ENCODE results near the gene ACOT7.

The ACOT7 gene

GRCh38 chr1:6361124-6361775 lies 32.3 kb downstream of the ACOT7 start:
- Mint-ChIP-seq H3K4me1 (peaks cover 58% of the 10 kb centered on the region), H3K27ac (peak overlapping the region; percentile 97), H3K9me3 (no peaks in the 10 kb centered on the region), H3K4me3 (no peak overlapping the region), H3K36me3 (peaks cover 13% of the 10 kb centered on the region)
- DNase-seq (ENCODE audit: low spot score in 2 of 2) = no peak
- no peak for ATAC-seq

GRCh38 chr1:6360517-6361070 lies 33.0 kb downstream of the ACOT7 start:
- Mint-ChIP-seq H3K36me3 (peaks cover 13% of the 10 kb centered on the region), H3K9me3 (no peaks in the 10 kb centered on the region), H3K4me3 (no peak overlapping the region), H3K27ac (peak overlapping the region; percentile 97), H3K4me1 (peaks cover 58% of the 10 kb centered on the region)
- DNase-seq (ENCODE audit: low spot score in 2 of 2) (no peak), ATAC-seq (no peak)

GRCh38 chr1:6360117-6360496 lies 33.5 kb downstream of the ACOT7 start:
- no peaks in the 10 kb centered on the region for H3K9me3 Mint-ChIP-seq
- DNase-seq (ENCODE audit: low spot score in 2 of 2) = no peak
- H3K27ac Mint-ChIP-seq = peak overlapping the region; percentile 97
- H3K4me3 Mint-ChIP-seq = peak overlapping the region; percentile 71
- H3K36me3 Mint-ChIP-seq = peaks cover 13% of the 10 kb centered on the region
- peaks cover 58% of the 10 kb centered on the region for H3K4me1 Mint-ChIP-seq
- ATAC-seq = no peak

GRCh38 chr1:6359216-6360116 lies 34.1 kb downstream of the ACOT7 start:
- Mint-ChIP-seq H3K4me1 (peaks cover 57% of the 10 kb centered on the region), H3K9me3 (no peaks in the 10 kb centered on the region), H3K27ac (peak overlapping the region; percentile 97), H3K4me3 (peak overlapping the region; percentile 71), H3K36me3 (peaks cover 13% of the 10 kb centered on the region)
- DNase-seq (ENCODE audit: low spot score in 2 of 2) = peak; percentile 21 to 78
- ATAC-seq = peak; percentile 71

GRCh38 chr1:6358757-6359201 lies 34.8 kb downstream of the ACOT7 start:
- peak overlapping the region; percentile 71 for H3K4me3 Mint-ChIP-seq
- peaks cover 53% of the 10 kb centered on the region for H3K4me1 Mint-ChIP-seq
- H3K27ac Mint-ChIP-seq = peak overlapping the region; percentile 97
- H3K9me3 Mint-ChIP-seq = no peaks in the 10 kb centered on the region
- DNase-seq (ENCODE audit: low spot score in 2 of 2) (peak in 1 of 2 donors; percentile 72), ATAC-seq (peak; percentile 73)
- peaks cover 11% of the 10 kb centered on the region for H3K36me3 Mint-ChIP-seq

- Mint-ChIP-seq H3K4me1 (peaks cover 47% of the 10 kb centered on the region), H3K27ac (peak overlapping the region; percentile 97), H3K4me3 (peak overlapping the region; percentile 71), H3K36me3 (peaks cover 6% of the 10 kb centered on the region), H3K9me3 (no peaks in the 10 kb centered on the region)
- DNase-seq (ENCODE audit: low spot score in 2 of 2) (peak in 1 of 2 donors; percentile 52), ATAC-seq (peak; percentile 38)
Observed at GRCh38 chr1:6358144-6358624, 35.4 kb downstream of the ACOT7 start.

- no peak for DNase-seq (ENCODE audit: low spot score in 2 of 2)
- H3K36me3 Mint-ChIP-seq = peaks cover 6% of the 10 kb centered on the region
- H3K4me1 Mint-ChIP-seq = peaks cover 47% of the 10 kb centered on the region
- H3K9me3 Mint-ChIP-seq = no peaks in the 10 kb centered on the region
- peak overlapping the region; percentile 71 for H3K4me3 Mint-ChIP-seq
- peak overlapping the region; percentile 97 for H3K27ac Mint-ChIP-seq
- ATAC-seq = no peak
Observed at GRCh38 chr1:6357243-6357936, 36.2 kb downstream of the ACOT7 start.

- H3K36me3 Mint-ChIP-seq = peaks cover 6% of the 10 kb centered on the region
- peaks cover 41% of the 10 kb centered on the region for H3K4me1 Mint-ChIP-seq
- no peaks in the 10 kb centered on the region for H3K9me3 Mint-ChIP-seq
- ATAC-seq (no peak), DNase-seq (ENCODE audit: low spot score in 2 of 2) (no peak)
- H3K4me3 Mint-ChIP-seq = no peak overlapping the region
- H3K27ac Mint-ChIP-seq = no peak overlapping the region
Observed at GRCh38 chr1:6355621-6356020, 37.9 kb downstream of the ACOT7 start.

GRCh38 chr1:6354659-6355317 lies 38.8 kb downstream of the ACOT7 start:
- Mint-ChIP-seq H3K4me1 (peaks cover 34% of the 10 kb centered on the region), H3K27ac (no peak overlapping the region), H3K4me3 (no peak overlapping the region), H3K36me3 (peaks cover 6% of the 10 kb centered on the region), H3K9me3 (no peaks in the 10 kb centered on the region)
- ATAC-seq (no peak), DNase-seq (ENCODE audit: low spot score in 2 of 2) (no peak)

GRCh38 chr1:6353955-6354658 lies 39.5 kb downstream of the ACOT7 start:
- no peak overlapping the region for H3K4me3 Mint-ChIP-seq
- peaks cover 6% of the 10 kb centered on the region for H3K36me3 Mint-ChIP-seq
- peaks cover 34% of the 10 kb centered on the region for H3K4me1 Mint-ChIP-seq
- ATAC-seq (no peak), DNase-seq (ENCODE audit: low spot score in 2 of 2) (no peak)
- no peak overlapping the region for H3K27ac Mint-ChIP-seq
- H3K9me3 Mint-ChIP-seq = no peaks in the 10 kb centered on the region

- no peak overlapping the region for H3K4me3 Mint-ChIP-seq
- peaks cover under 1% of the 10 kb centered on the region for H3K36me3 Mint-ChIP-seq
- no peaks in the 10 kb centered on the region for H3K9me3 Mint-ChIP-seq
- H3K4me1 Mint-ChIP-seq = peaks cover 34% of the 10 kb centered on the region
- no peak for DNase-seq (ENCODE audit: low spot score in 2 of 2)
- ATAC-seq = no peak
- H3K27ac Mint-ChIP-seq = no peak overlapping the region
Observed at GRCh38 chr1:6353619-6353954, 40.0 kb downstream of the ACOT7 start.

- Mint-ChIP-seq H3K36me3 (no peaks in the 10 kb centered on the region), H3K27ac (peak overlapping the region; percentile 83), H3K9me3 (no peaks in the 10 kb centered on the region), H3K4me3 (no peak overlapping the region), H3K4me1 (peaks cover 34% of the 10 kb centered on the region)
- ATAC-seq = no peak
- DNase-seq (ENCODE audit: low spot score in 2 of 2) = no peak
Observed at GRCh38 chr1:6352138-6352563, 41.4 kb downstream of the ACOT7 start.

GRCh38 chr1:6351480-6352137 lies 42.0 kb downstream of the ACOT7 start:
- Mint-ChIP-seq H3K9me3 (no peaks in the 10 kb centered on the region), H3K27ac (peak overlapping the region; percentile 83), H3K4me3 (no peak overlapping the region), H3K4me1 (peaks cover 31% of the 10 kb centered on the region), H3K36me3 (no peaks in the 10 kb centered on the region)
- DNase-seq (ENCODE audit: low spot score in 2 of 2) (no peak), ATAC-seq (no peak)
